Measurements from ENCODE around the gene PSMD1. TPM values are rescaled to one million over a fixed set of nuclear protein-coding genes. Genes with fewer than 3 reads are reported as not detected.

PSMD1 gene
- total and polyA plus RNA-seq, 2 donors (not counting 3 experiments of a cell fraction or from before 2014, with no cell fraction given): 163 to 209 TPM

DNA sequence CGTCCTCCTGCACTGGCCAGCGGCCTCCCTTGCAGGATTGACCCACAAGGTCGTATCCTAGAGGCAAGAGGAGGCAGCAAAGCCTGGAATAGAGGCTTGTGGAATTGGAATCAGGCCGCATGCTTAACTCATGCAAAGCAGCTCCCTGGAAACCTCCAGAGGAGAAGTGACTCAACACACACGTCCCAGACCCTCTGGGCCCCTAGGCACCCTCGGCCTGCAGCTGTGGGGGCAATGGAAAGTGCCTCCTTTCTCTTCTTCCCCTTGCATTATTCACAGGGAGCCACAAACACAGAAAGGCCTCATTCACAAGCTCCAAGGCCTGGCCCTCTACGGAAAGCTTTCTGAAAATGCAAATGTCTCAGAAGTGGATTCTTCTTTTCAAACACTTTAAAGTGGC is 41.2 kb upstream of the PSMD1 start:
- intact Hi-C loops (cut with micrococcal nuclease): no loop called here
- CTCF ChIA-PET: interaction anchor here (1.2 kb wide), 1 partner anchor 28 kb away, joined by 3 read pairs; no protein-coding TSS in a partner anchor

More for the DNA sequence above, 41.2 kb upstream of the PSMD1 start:
- Histone ChIP-seq H3K9me3 (replicated peaks; ENCODE audit: control insufficient read depth, insufficient read depth, low read length) (no peaks in the 10 kb centered on the region), H2AFZ (ENCODE audit: low read depth, low read length) (no peak overlapping the region), H3K4me1 (ENCODE audit: control insufficient read depth, extremely low read depth, insufficient read depth, low read length) (no peaks in the 10 kb centered on the region), H4K20me1 (replicated peaks; ENCODE audit: control insufficient read depth, extremely low read depth, insufficient read depth, low read length) (no peaks in the 10 kb centered on the region), H3K36me3 (ENCODE audit: control insufficient read depth in 2 of 2, extremely low read depth in 1 of 2, insufficient read depth in 2 of 2, low read length in 2 of 2) (no peaks in the 10 kb centered on the region), H3K4me3 (replicated peaks in 1 of 3; ENCODE audit: insufficient read depth in 1 of 3, low read depth in 1 of 3, low read length in 3 of 3) (no peak overlapping the region), H3K27ac (ENCODE audit: insufficient read depth, low read depth, low read length) (no peak overlapping the region), H3K9ac (replicated peaks; ENCODE audit: extremely low read depth, insufficient read depth, low read length) (no peak overlapping the region), H3K79me2 (ENCODE audit: control insufficient read depth, insufficient read depth, low read length) (no peaks in the 10 kb centered on the region), H3K27me3 (ENCODE audit: control insufficient read depth in 2 of 2, insufficient read depth in 2 of 2, low read length in 2 of 2) (peaks cover 4 to 6% of the 10 kb centered on the region in 2 experiments), H3K9me1 (replicated peaks; ENCODE audit: control insufficient read depth, extremely low read depth, insufficient read depth, low read length) (no peaks in the 10 kb centered on the region), H3K4me2 (ENCODE audit: insufficient read depth, low read length) (no peak overlapping the region)
- DNase-seq (ENCODE audit: low read depth, low spot score) (no peak), FAIRE-seq (no peak)
- POLR2A ChIA-PET: no interaction called here
- dilution Hi-C loops (cut with MboI; ENCODE audit: extremely low pct_ligation_motif_present, low sequenced_read_pairs): no loop called here
- TF ChIP-seq EZH2 (IDR thresholded peaks at IDR 0.05; ENCODE audit: borderline replicate concordance, low read depth, low read length, severe bottlenecking) (no peak), JUN (IDR thresholded peaks at IDR 0.05; ENCODE audit: borderline replicate concordance, insufficient read depth, insufficient read length, low read depth) (no peak), POLR2A (IDR thresholded peaks at IDR 0.05; ENCODE audit: low read depth, low read length) (no peak), MYC (IDR thresholded peaks at IDR 0.05; ENCODE audit: low read depth, low read length) (no peak), FOS (IDR thresholded peaks at IDR 0.05; ENCODE audit: borderline replicate concordance, insufficient read depth, low read length) (no peak), GATA2 (IDR thresholded peaks at IDR 0.05; ENCODE audit: insufficient read depth, insufficient read length, low read depth, low read length) (no peak), POLR2AphosphoS5 (IDR thresholded peaks at IDR 0.05; ENCODE audit: insufficient read depth, low read depth, low read length) (no peak)
- TF ChIP-seq, protein P1, sequence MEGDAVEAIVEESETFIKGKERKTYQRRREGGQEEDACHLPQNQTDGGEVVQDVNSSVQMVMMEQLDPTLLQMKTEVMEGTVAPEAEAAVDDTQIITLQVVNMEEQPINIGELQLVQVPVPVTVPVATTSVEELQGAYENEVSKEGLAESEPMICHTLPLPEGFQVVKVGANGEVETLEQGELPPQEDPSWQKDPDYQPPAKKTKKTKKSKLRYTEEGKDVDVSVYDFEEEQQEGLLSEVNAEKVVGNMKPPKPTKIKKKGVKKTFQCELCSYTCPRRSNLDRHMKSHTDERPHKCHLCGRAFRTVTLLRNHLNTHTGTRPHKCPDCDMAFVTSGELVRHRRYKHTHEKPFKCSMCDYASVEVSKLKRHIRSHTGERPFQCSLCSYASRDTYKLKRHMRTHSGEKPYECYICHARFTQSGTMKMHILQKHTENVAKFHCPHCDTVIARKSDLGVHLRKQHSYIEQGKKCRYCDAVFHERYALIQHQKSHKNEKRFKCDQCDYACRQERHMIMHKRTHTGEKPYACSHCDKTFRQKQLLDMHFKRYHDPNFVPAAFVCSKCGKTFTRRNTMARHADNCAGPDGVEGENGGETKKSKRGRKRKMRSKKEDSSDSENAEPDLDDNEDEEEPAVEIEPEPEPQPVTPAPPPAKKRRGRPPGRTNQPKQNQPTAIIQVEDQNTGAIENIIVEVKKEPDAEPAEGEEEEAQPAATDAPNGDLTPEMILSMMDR (IDR thresholded peaks at IDR 0.05; ENCODE audit: extremely low read depth in 1 of 2, insufficient read depth in 1 of 2, low read depth in 1 of 2, low read length in 2 of 2): no peak
- TF ChIP-seq, protein P2, sequence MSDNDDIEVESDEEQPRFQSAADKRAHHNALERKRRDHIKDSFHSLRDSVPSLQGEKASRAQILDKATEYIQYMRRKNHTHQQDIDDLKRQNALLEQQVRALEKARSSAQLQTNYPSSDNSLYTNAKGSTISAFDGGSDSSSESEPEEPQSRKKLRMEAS (IDR thresholded peaks at IDR 0.05; ENCODE audit: insufficient read depth, insufficient read length): no peak
- no TSS peak for BruUV-seq (replicated peaks)
